BE2C (cell line): ENCODE results near the gene APOA4. TPM values are rescaled to one million over a fixed set of nuclear protein-coding genes. Genes with fewer than 3 reads are reported as not detected.

ENCODE experiments used
- DNase-seq: peaks from one replicate; pipeline ENCODE4 v3.0.0-alpha.2; 2020
- H3K27me3 ChIP-seq: fragments of 250-450 bp; sonication (Bioruptor Pico); 2 replicates; pipeline ENCODE4 v1.5.1; 2020; ENCODE audit warnings: mild to moderate bottlenecking
- H3K36me3 ChIP-seq: fragments of 250-450 bp; sonication (Bioruptor Pico); 2 replicates; pipeline ENCODE4 v1.5.1; 2020; ENCODE audit warnings: mild to moderate bottlenecking
- H3K4me1 ChIP-seq: fragments of 250-450 bp; sonication (Bioruptor Pico); 2 replicates; pipeline ENCODE4 v1.5.1; 2020
- H3K4me3 ChIP-seq: 2 replicates; pipeline ENCODE4 v1.5.1; 2011; ENCODE audit warnings: low read depth, low read length
- H3K9me3 ChIP-seq: fragments of 250-450 bp; sonication (Bioruptor Pico); 2 replicates; pipeline ENCODE4 v1.5.1; 2020
- CTCF ChIP-seq: IDR thresholded peaks from 2 replicates; pipeline ENCODE4 v1.5.1; 2012; ENCODE audit warnings: mild to moderate bottlenecking, low read depth, low read length
- polyA plus RNA-seq: library from polyadenylated mRNA; unstranded; fragments of >200 nt; gene quantifications from one replicate; pipeline ENCODE4 v1.2.1, GENCODE V29; 2012; ENCODE audit warnings: low read depth, missing spikeins; ENCODE audit not compliant: insufficient read length, insufficient read depth

Gene APOA4
- polyA plus RNA-seq, result not detected

GRCh38 chr11:116823031-116823843 lies at the start of gene APOA4:
Gene APOA4, minus strand, starts transcription at chr11:116823304. Its CDS starts 113 bp downstream, at chr11:116823191.
- H3K36me3 ChIP-seq, result no peaks in the 10 kb centered on the region
- no peaks in the 10 kb centered on the region; the same call in 1 of the 2 replicates for H3K4me1 ChIP-seq
- H3K27me3 ChIP-seq, result no peaks in the 10 kb centered on the region
- no peaks in the 10 kb centered on the region for H3K9me3 ChIP-seq
- DNase-seq, result no peak
- no peak within 1 kb of the TSS for H3K4me3 ChIP-seq
- no peak for TF ChIP-seq CTCF

GRCh38 chr11:116871248-116871647 lies 48.1 kb upstream of the APOA4 start:
- no peaks in the 10 kb centered on the region for H3K27me3 ChIP-seq
- no peak overlapping the region for H3K4me3 ChIP-seq
- no peaks in the 10 kb centered on the region for H3K4me1 ChIP-seq
- no peak for DNase-seq
- TF ChIP-seq CTCF, result no peak
- peaks cover 30% of the 10 kb centered on the region for H3K36me3 ChIP-seq
- no peaks in the 10 kb centered on the region for H3K9me3 ChIP-seq

GRCh38 chr11:116870054-116870453 lies 47.0 kb upstream of the APOA4 start:
- H3K9me3 ChIP-seq, result no peaks in the 10 kb centered on the region
- no peaks in the 10 kb centered on the region for H3K4me1 ChIP-seq
- no peak for DNase-seq
- peaks cover 39% of the 10 kb centered on the region for H3K36me3 ChIP-seq
- no peaks in the 10 kb centered on the region for H3K27me3 ChIP-seq
- no peak for TF ChIP-seq CTCF
- H3K4me3 ChIP-seq, result no peak overlapping the region

- Histone ChIP-seq H3K36me3 (peaks cover 43% of the 10 kb centered on the region), H3K4me1 (no peaks in the 10 kb centered on the region), H3K27me3 (no peaks in the 10 kb centered on the region), H3K4me3 (no peak overlapping the region), H3K9me3 (no peaks in the 10 kb centered on the region)
- no peak for DNase-seq
- TF ChIP-seq CTCF, result no peak
These were observed 46.5 kb upstream of the APOA4 start for GRCh38 chr11:116869610-116870009.

GRCh38 chr11:116868066-116868465 lies 45.0 kb upstream of the APOA4 start:
- TF ChIP-seq CTCF, result no peak
- Histone ChIP-seq H3K9me3 (no peaks in the 10 kb centered on the region), H3K36me3 (peaks cover 48% of the 10 kb centered on the region), H3K4me3 (no peak overlapping the region), H3K27me3 (no peaks in the 10 kb centered on the region), H3K4me1 (no peaks in the 10 kb centered on the region)
- no peak for DNase-seq

GRCh38 chr11:116867619-116868018 lies 44.5 kb upstream of the APOA4 start:
- H3K4me3 ChIP-seq, result no peak overlapping the region
- no peaks in the 10 kb centered on the region for H3K9me3 ChIP-seq
- H3K36me3 ChIP-seq, result peaks cover 44% of the 10 kb centered on the region
- TF ChIP-seq CTCF, result no peak
- DNase-seq, result no peak
- no peaks in the 10 kb centered on the region for H3K4me1 ChIP-seq
- no peaks in the 10 kb centered on the region for H3K27me3 ChIP-seq
